Natural killer cell (primary cell): ENCODE data around the gene STAT6. TPM values are rescaled to one million over a fixed set of nuclear protein-coding genes. Genes with fewer than 3 reads are reported as not detected.

ENCODE experiments used
- ATAC-seq, 3 donors: fragments of 150-1000 bp in 2 of 3; fragments of 200-7000 bp in 1 of 3; cut with Tn5 transposase; 1 replicate in 1 of 3; 2 replicates in 2 of 3; pipeline ENCODE4 v1.10.0; 2021; ENCODE audit warnings: mild to moderate bottlenecking in 2 of 3, moderate library complexity in 2 of 3
- DNase-seq, 2 donors: peaks; one replicate each; pipeline versions ENCODE4 v3.0.0 to v3.0.0-alpha.2; 2013 to 2021; ENCODE audit warnings: mixed read lengths in 1 of 2
- H3K27ac ChIP-seq: one replicate; pipeline ENCODE4 v1.5.1; 2013; ENCODE audit warnings: mild to moderate bottlenecking, low read length
- H3K27me3 ChIP-seq: one replicate; pipeline ENCODE4 v1.6.1; 2013; ENCODE audit warnings: low read length; ENCODE audit not compliant: control insufficient read depth, insufficient read depth
- H3K36me3 ChIP-seq: one replicate; pipeline ENCODE4 v1.6.1; 2013; ENCODE audit warnings: low read length; ENCODE audit not compliant: control insufficient read depth, insufficient read depth
- H3K4me1 ChIP-seq: one replicate; pipeline ENCODE4 v1.6.1; 2013; ENCODE audit warnings: low read length; ENCODE audit not compliant: control insufficient read depth, insufficient read depth
- H3K4me3 ChIP-seq: one replicate; pipeline ENCODE4 v1.5.1; 2013; ENCODE audit warnings: low read length
- H3K9me3 ChIP-seq: one replicate; pipeline ENCODE4 v1.6.1; 2013; ENCODE audit warnings: low read length; ENCODE audit not compliant: control insufficient read depth, insufficient read depth
- H3K27ac Mint-ChIP-seq, 2 donors: one replicate each; pipeline ENCODE4 v1.8.0; 2022; ENCODE audit warnings: mild to moderate bottlenecking in 2 of 2, mixed read lengths in 2 of 2, moderate library complexity in 1 of 2
- H3K27me3 Mint-ChIP-seq, 2 donors: one replicate each; pipeline ENCODE4 v1.8.0; 2022; ENCODE audit warnings: low read depth in 2 of 2, mixed read lengths in 2 of 2
- H3K36me3 Mint-ChIP-seq: one replicate; pipeline ENCODE4 v1.8.0; 2022; ENCODE audit warnings: mixed read lengths
- H3K4me1 Mint-ChIP-seq, 2 donors: one replicate each; pipeline ENCODE4 v1.8.0; 2022; ENCODE audit warnings: mixed read lengths in 2 of 2
- H3K4me3 Mint-ChIP-seq: one replicate; pipeline ENCODE4 v1.8.0; 2022; ENCODE audit warnings: mild to moderate bottlenecking, moderate library complexity, mixed read lengths
- H3K9me3 Mint-ChIP-seq, 2 donors: one replicate each; pipeline ENCODE4 v1.8.0; 2022; ENCODE audit warnings: mixed read lengths in 2 of 2
- CTCF ChIP-seq: fragments of 200-600 bp; IDR thresholded peaks from one replicate; pipeline ENCODE4 v1.8.0; 2022; ENCODE audit warnings: antibody characterized with exemption
- WGBS: methylation state at CpG from one replicate; pipeline ENCODE4 v1.1.7; 2013; ENCODE audit warnings: missing lambda C conversion rate; ENCODE audit not compliant: insufficient coverage; 5-methylcytosine and 5-hydroxymethylcytosine counted together
- intact Hi-C: fragments of 100-400 bp; cut with micrococcal nuclease; formaldehyde crosslinking; loops from one replicate; pipeline ENCODE4 v1.14.2; 2022
- total RNA-seq, 4 donors: library from RNA; stranded (reverse); fragments of 120-200 nt in 1 of 4; gene quantifications; one replicate each; pipeline versions ENCODE4 v1.2.3 to v1.2.4, GENCODE V29; 2013 to 2022

STAT6 gene
- total RNA-seq, 3 donors from 2014 or later (not counting 1 experiment from before 2014, with no cell fraction given), result 277 to 340 (median 319) TPM

- Histone ChIP-seq H3K4me1 (peaks cover 23% of the 10 kb centered on the region), H3K27me3 (peaks cover 22% of the 10 kb centered on the region), H3K4me3 (peak overlapping the region; percentile 87), H3K9me3 (no peaks in the 10 kb centered on the region), H3K36me3 (no peaks in the 10 kb centered on the region), H3K27ac (no peak overlapping the region)
- Mint-ChIP-seq H3K27me3 (peaks cover 23 to 33% of the 10 kb centered on the region in 2 donors), H3K9me3 (no peaks in the 10 kb centered on the region), H3K27ac (peak overlapping the region in 1 of 2 donors; percentile 66), H3K36me3 (no peaks in the 10 kb centered on the region), H3K4me1 (peaks cover 11 to 20% of the 10 kb centered on the region in 2 donors), H3K4me3 (peak overlapping the region; percentile 92)
- DNase-seq (peak; percentile 44 to 72), ATAC-seq (peak in 2 of 3 donors; percentile 32 to 66)
- intact Hi-C loops, result no loop called here
- no peak for TF ChIP-seq CTCF
- WGBS, result 9% methylated on average over 26 of the region's 26 CpGs
These were observed 16.1 kb upstream of the STAT6 start for GRCh38 chr12:57127101-57127725.

GRCh38 chr12:57126561-57126960 lies 15.4 kb upstream of the STAT6 start:
- Mint-ChIP-seq H3K4me3 (peak overlapping the region; percentile 92), H3K4me1 (peaks cover 11 to 20% of the 10 kb centered on the region in 2 donors), H3K9me3 (no peaks in the 10 kb centered on the region), H3K36me3 (no peaks in the 10 kb centered on the region), H3K27me3 (peaks cover 23 to 29% of the 10 kb centered on the region in 2 donors), H3K27ac (no peak overlapping the region)
- no peak overlapping the region for H3K4me3 ChIP-seq
- no peak for ATAC-seq
- H3K9me3 ChIP-seq, result no peaks in the 10 kb centered on the region
- no peaks in the 10 kb centered on the region for H3K36me3 ChIP-seq
- DNase-seq, result no peak
- 67% methylated on average over 7 of the region's 7 CpGs for WGBS
- peaks cover 23% of the 10 kb centered on the region for H3K4me1 ChIP-seq
- H3K27me3 ChIP-seq, result peaks cover 22% of the 10 kb centered on the region
- no peak overlapping the region for H3K27ac ChIP-seq
- no peak for TF ChIP-seq CTCF
- intact Hi-C loops, result no loop called here

GRCh38 chr12:57126061-57126460 lies 14.9 kb upstream of the STAT6 start:
- Histone ChIP-seq H3K36me3 (no peaks in the 10 kb centered on the region), H3K27ac (no peak overlapping the region), H3K4me1 (peaks cover 23% of the 10 kb centered on the region), H3K27me3 (peaks cover 22% of the 10 kb centered on the region), H3K4me3 (no peak overlapping the region), H3K9me3 (no peaks in the 10 kb centered on the region)
- ATAC-seq (no peak), DNase-seq (no peak)
- H3K9me3 Mint-ChIP-seq, result no peaks in the 10 kb centered on the region
- no peaks in the 10 kb centered on the region for H3K36me3 Mint-ChIP-seq
- intact Hi-C loops, result no loop called here
- TF ChIP-seq CTCF, result no peak
- H3K27me3 Mint-ChIP-seq, result peaks cover 20 to 24% of the 10 kb centered on the region in 2 donors
- H3K4me1 Mint-ChIP-seq, result peaks cover 11 to 20% of the 10 kb centered on the region in 2 donors
- H3K27ac Mint-ChIP-seq, result no peak overlapping the region
- WGBS, result 94% methylated on average over 11 of the region's 11 CpGs
- H3K4me3 Mint-ChIP-seq, result peak overlapping the region; percentile 45
